ENCODE measurements around the gene TMEM267. TPM values are rescaled to one million over a fixed set of nuclear protein-coding genes. Genes with fewer than 3 reads are reported as not detected.

The TMEM267 gene
- total and polyA plus RNA-seq, 10 of the 15 experiments (the other 5 are each of a cell fraction or from before 2014, with no cell fraction given), result 7.7 to 37.3 (median 13.3) TPM

- TF ChIP-seq IKZF1 (conservative IDR thresholded peaks at IDR 0.05), result peak; percentile 53
- no peak for TF ChIP-seq NFYB (IDR thresholded peaks at IDR 0.05; ENCODE audit: insufficient read depth, low read depth, low read length)
- no peak for TF ChIP-seq IRF5 (IDR thresholded peaks at IDR 0.05; ENCODE audit: borderline replicate concordance)
- TF ChIP-seq ATF2 (IDR thresholded peaks at IDR 0.05; ENCODE audit: low read length), result no peak
- no peak for TF ChIP-seq BRCA1 (IDR thresholded peaks at IDR 0.05; ENCODE audit: low read depth, low read length)
- no peak; the same call in 1 of the 2 replicates for TF ChIP-seq NKRF (conservative IDR thresholded peaks at IDR 0.05)
- no peak for TF ChIP-seq USF2 (IDR thresholded peaks at IDR 0.05; ENCODE audit: borderline replicate concordance, low read depth, low read length)
- no peak for TF ChIP-seq RELA (IDR thresholded peaks at IDR 0.05; ENCODE audit: borderline replicate concordance, partially characterized antibody)
- TF ChIP-seq SRF (IDR thresholded peaks at IDR 0.05; ENCODE audit: low read depth in 2 of 2, low read length in 2 of 2), result no peak
- TF ChIP-seq NR2C2 (IDR thresholded peaks at IDR 0.05; ENCODE audit: borderline replicate concordance, control insufficient read depth, insufficient read length, low read depth), result no peak
- no peak for TF ChIP-seq KLF5 (IDR thresholded peaks at IDR 0.05; ENCODE audit: partially characterized antibody)
- TF ChIP-seq NFXL1 (IDR thresholded peaks at IDR 0.05; ENCODE audit: borderline replicate concordance), result no peak
- TF ChIP-seq NRF1 (conservative IDR thresholded peaks at IDR 0.05; ENCODE audit: low read depth, low read length), result no peak
- TF ChIP-seq SKIL (IDR thresholded peaks at IDR 0.05; ENCODE audit: low read depth, poor library complexity, severe bottlenecking), result peak; percentile 70
- TF ChIP-seq MEF2A (IDR thresholded peaks at IDR 0.05; ENCODE audit: insufficient read depth, low read depth, low read length), result 0 out of 2 replicates have a peak, but pooled peaks have one; percentile 11
- peak; percentile 67; the same call in 1 of the 2 replicates for TF ChIP-seq SMARCA5 (IDR thresholded peaks at IDR 0.05)
- TF ChIP-seq GATAD2B (conservative IDR thresholded peaks at IDR 0.05; ENCODE audit: low read depth), result peak; percentile 67
- no peak for TF ChIP-seq FOS (IDR thresholded peaks at IDR 0.05; ENCODE audit: borderline replicate concordance, extremely low read depth, insufficient read length)
- TF ChIP-seq WRNIP1 (IDR thresholded peaks at IDR 0.05; ENCODE audit: borderline replicate concordance, low read depth, low read length), result no peak
These were observed 613 bp upstream of the TMEM267 start (continued) for GRCh38 chr5:43484106-43484849.

All from GM12878 (cell line).